ENCODE measurements around the gene ZFYVE26.
A peak's percentile ranks its signal among the peaks of the same experiment; 100 is the strongest.

The ZFYVE26 gene

GRCh38 chr14:67759916-67760315, 56.5 kb downstream of the ZFYVE26 start:
- no peak for TF ChIP-seq CTCF (IDR thresholded peaks at IDR 0.05; ENCODE audit: low read depth, low read length, missing control alignments)
- no peak overlapping the region for H3K4me3 ChIP-seq (ENCODE audit: low read depth, low read length)
- no peak for DNase-seq (ENCODE audit: low read depth)

GRCh38 chr14:67757175-67757574, 59.2 kb downstream of the ZFYVE26 start:
- H3K4me3 ChIP-seq (ENCODE audit: low read depth, low read length) = no peak overlapping the region
- no peak for TF ChIP-seq CTCF (IDR thresholded peaks at IDR 0.05; ENCODE audit: low read depth, low read length, missing control alignments)
- no peak for DNase-seq (ENCODE audit: low read depth)

GRCh38 chr14:67756496-67756895, 59.9 kb downstream of the ZFYVE26 start:
- TF ChIP-seq CTCF (IDR thresholded peaks at IDR 0.05; ENCODE audit: low read depth, low read length, missing control alignments) = no peak
- no peak overlapping the region for H3K4me3 ChIP-seq (ENCODE audit: low read depth, low read length)
- DNase-seq (ENCODE audit: low read depth) = no peak

GRCh38 chr14:67749341-67750084, 66.9 kb downstream of the ZFYVE26 start:
- no peak for DNase-seq (ENCODE audit: low read depth)
- H3K4me3 ChIP-seq (ENCODE audit: low read depth, low read length) = no peak overlapping the region
- TF ChIP-seq CTCF (IDR thresholded peaks at IDR 0.05; ENCODE audit: low read depth, low read length, missing control alignments) = no peak

- no peak for TF ChIP-seq CTCF (IDR thresholded peaks at IDR 0.05; ENCODE audit: low read depth, low read length, missing control alignments)
- H3K4me3 ChIP-seq (ENCODE audit: low read depth, low read length) = no peak overlapping the region
- DNase-seq (ENCODE audit: low read depth) = no peak
These were observed 68.1 kb downstream of the ZFYVE26 start for GRCh38 chr14:67748312-67748711.

- no peak for TF ChIP-seq CTCF (IDR thresholded peaks at IDR 0.05; ENCODE audit: low read depth, low read length, missing control alignments)
- H3K4me3 ChIP-seq (ENCODE audit: low read depth, low read length) = no peak overlapping the region
- peak; percentile 35 for DNase-seq (ENCODE audit: low read depth)
These were observed 69.5 kb downstream of the ZFYVE26 start for GRCh38 chr14:67746927-67747326.

GRCh38 chr14:67744046-67744445, 72.3 kb downstream of the ZFYVE26 start:
- H3K4me3 ChIP-seq (ENCODE audit: low read depth, low read length) = no peak overlapping the region
- TF ChIP-seq CTCF (IDR thresholded peaks at IDR 0.05; ENCODE audit: low read depth, low read length, missing control alignments) = no peak
- no peak for DNase-seq (ENCODE audit: low read depth)

Measured in GM12864 (cell line).